ENCODE measurements around the gene IRAK4. TPM values are rescaled to one million over a fixed set of nuclear protein-coding genes. Genes with fewer than 3 reads are reported as not detected.

Gene IRAK4
- total RNA-seq, 1 experiment from 2014 or later, result 4.5 TPM

DNA sequence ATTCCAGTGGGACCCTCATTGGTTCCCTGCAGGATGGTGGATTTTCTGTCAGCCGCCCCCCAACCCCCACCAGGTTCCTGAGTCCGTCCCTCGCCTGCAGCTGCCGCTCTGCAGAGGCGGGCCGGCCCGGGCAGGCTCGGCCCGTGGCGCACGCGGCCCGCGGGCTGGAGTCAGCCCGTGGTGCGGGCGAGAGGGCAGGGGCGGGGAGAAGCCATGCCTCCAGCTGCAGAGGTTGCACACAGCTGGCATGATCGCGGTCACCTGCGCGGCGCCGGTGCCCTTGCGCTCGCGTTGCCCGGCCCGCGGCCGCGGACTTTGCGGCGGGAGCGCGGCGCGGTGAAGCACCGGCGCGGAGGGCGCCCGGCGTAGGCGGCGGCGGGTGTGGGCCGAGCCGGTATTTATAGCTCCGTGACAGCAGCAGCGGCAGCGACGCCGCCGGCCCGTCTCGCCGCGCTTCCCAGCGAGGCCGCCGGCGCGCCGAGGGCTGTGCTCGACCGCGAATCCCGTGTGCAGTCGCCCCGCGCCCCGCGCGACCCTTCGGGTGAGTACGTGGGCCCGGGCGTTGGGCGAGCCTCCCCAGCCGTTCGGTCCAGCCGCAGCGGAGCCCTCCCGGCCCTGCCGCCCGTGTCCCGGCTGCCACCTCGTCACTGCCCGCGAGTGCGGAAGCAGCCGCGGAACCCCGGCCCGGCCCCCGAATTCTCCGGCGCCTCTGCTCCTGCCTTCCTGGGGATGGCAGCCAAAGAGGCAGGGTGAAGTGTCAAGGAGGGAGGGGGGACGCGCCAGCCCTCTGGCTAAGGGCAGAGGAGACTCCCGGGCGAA, 77.1 kb downstream of the IRAK4 start, which contains the start of gene TMEM117:
TSS of gene TMEM117 (plus strand) at position 426 of the 819 bp plus-strand sequence.
- Histone ChIP-seq H3K4me3 (ENCODE audit: insufficient read depth, low read depth, low read length) (peak within 1 kb of the TSS; percentile 70), H3K27me3 (ENCODE audit: control insufficient read depth, insufficient read depth, low read length) (peaks cover 31% of the 10 kb centered on the region), H3K36me3 (replicated peaks; ENCODE audit: control insufficient read depth, insufficient read depth, low read length) (no peaks in the 10 kb centered on the region)
- peak; percentile 84 for DNase-seq

DNA sequence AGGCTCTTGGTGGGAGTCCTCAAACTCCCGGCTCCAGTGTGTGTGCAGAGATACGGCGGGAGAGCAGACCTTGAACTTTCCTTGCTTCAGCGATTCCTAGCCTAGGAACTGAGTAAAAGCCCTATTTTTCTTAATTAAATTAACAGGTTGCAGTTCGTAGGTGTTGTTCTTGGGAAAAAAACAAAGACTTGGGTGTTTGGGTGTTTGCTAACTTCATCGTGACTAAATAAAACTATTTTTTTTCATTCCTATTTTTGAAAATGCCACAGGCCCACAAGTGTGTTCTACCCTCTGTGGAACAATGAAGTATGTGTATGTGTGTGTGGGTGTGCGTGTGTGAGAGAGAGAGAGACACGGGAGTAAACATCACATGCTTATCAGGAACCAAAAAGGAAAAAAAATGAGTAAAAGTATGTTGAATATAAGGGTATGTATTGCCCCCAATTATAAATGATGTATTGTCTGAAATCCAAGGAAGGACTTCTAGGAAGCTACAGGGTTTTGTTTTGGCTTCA, 77.8 kb downstream of the IRAK4 start:
- no peak for DNase-seq
- Histone ChIP-seq H3K36me3 (replicated peaks; ENCODE audit: control insufficient read depth, insufficient read depth, low read length) (no peaks in the 10 kb centered on the region), H3K4me3 (ENCODE audit: insufficient read depth, low read depth, low read length) (peak overlapping the region; percentile 70), H3K27me3 (ENCODE audit: control insufficient read depth, insufficient read depth, low read length) (peaks cover 31% of the 10 kb centered on the region)

Other genes starting within 250 kb of the IRAK4 start
- 0.81 and 0.90 TPM in 2 replicates for gene ADAMTS20, start 206.7 kb upstream of the IRAK4 start, total RNA-seq (2014; rRNA removed; shearing (Covaris generic))
- 11.9 and 22.3 TPM in 2 replicates for gene PUS7L, start 161 bp upstream of the IRAK4 start, total RNA-seq (2014; rRNA removed; shearing (Covaris generic))
- 37.1 and 55.0 TPM in 2 replicates for gene TWF1, start 47.4 kb downstream of the IRAK4 start, total RNA-seq (2014; rRNA removed; shearing (Covaris generic))
- gene TMEM117, start 77.1 kb downstream of the IRAK4 start, total RNA-seq (2014; rRNA removed; shearing (Covaris generic)), result 0.52 and 0.90 TPM in 2 replicates